ENCODE measurements around the gene ZNF785. TPM values are rescaled to one million over a fixed set of nuclear protein-coding genes. Genes with fewer than 3 reads are reported as not detected.

ZNF785 gene
- total RNA-seq, 2 donors from 2014 or later = 8.2 to 9.8 TPM

DNA sequence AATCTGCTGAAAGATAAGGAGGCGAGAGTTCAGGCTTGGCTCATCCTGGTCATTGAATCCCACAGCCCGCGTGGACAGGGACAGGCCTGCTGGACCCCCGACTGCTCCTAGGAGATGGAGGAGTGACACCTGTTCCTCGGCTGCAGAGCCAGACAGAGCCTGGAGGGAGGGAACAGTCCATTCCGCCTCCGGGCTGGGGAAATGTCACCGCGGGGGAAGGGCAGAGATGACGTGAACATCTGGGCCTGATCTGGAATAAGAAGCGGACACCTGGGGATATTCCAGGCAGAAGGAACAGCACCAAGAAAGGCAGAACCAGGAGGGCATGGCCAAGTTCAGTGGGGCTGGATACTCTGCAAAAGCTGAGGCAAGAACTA is 52.4 kb downstream of the ZNF785 start:
- ATAC-seq (no peak), DNase-seq (no peak)
- intact Hi-C loops (cut with DNase I) = no loop called here

DNA sequence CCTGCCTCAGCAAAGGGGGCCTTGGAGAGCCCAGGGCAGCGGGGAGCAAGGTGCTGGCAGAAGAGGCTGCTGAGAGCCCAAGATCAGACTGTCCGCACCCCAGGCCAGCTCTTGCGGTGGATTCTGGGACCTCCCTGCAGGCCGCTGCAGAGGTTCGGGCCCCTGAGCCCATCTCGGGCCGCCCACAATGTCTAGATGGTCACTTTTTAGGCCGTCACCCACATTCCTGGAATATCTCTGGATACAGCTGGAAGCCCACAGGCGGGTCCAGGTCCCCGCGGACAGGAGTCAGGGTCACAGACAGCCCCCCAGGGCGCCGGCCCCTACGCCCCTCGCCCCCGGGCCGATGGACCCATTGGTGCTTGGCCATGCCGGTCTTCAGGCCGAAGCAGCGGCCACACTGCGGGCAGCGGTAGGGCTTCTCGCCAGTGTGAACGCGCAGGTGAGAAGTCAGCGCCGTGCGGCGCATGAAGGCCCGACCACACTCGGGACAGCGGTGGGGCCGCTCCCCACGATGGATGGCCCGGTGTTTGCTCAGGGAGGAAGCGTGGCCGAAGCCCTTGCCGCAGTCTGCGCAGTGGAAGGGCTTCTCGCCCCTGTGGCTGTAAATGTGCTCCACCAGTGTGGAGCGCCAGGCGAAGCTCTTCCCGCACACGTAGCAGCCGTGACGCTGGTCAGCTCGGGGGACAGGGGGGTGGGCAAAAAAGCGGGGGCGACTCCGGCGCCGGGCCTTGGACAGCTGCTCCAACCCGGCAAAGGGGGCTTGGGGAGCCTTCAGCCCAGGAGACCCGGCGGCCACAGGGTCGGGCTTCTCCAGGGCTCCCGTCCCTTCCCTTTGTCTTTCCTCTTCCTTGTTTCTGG is 53.0 kb downstream of the ZNF785 start:
- DNase-seq (no peak), ATAC-seq (no peak)
- intact Hi-C loops (cut with DNase I) = no loop called here

Other genes starting within 250 kb of the ZNF785 start
- 10 to 100 TPM; 35.5 to 47.8 TPM for gene CD2BP2, start 230.4 kb downstream of the ZNF785 start, total RNA-seq
- 10 to 100 TPM; 23.4 to 30.5 TPM for gene TBC1D10B, start 215.2 kb downstream of the ZNF785 start, total RNA-seq
- gene MYL11, start 210.9 kb downstream of the ZNF785 start, total RNA-seq = not detected
- 1 to 10 TPM; 2.0 to 3.4 TPM for gene SEPTIN1, start 203.1 kb downstream of the ZNF785 start, total RNA-seq
- gene ZNF48, start 190.3 kb downstream of the ZNF785 start, total RNA-seq = 1 to 10 TPM; 5.4 to 6.4 TPM
- gene ZNF771, start 178.1 kb downstream of the ZNF785 start, total RNA-seq = 1 to 10 TPM; 5.9 to 6.2 TPM
- 10 to 100 TPM; 35.1 to 35.5 TPM for gene DCTPP1, start 155.7 kb downstream of the ZNF785 start, total RNA-seq
- 10 to 100 TPM; 32.8 to 44.7 TPM for gene SEPHS2, start 139.8 kb downstream of the ZNF785 start, total RNA-seq
- gene ITGAL, start 113.0 kb downstream of the ZNF785 start, total RNA-seq = 1 to 10 TPM; 3.3 to 3.9 TPM
- gene ZNF768, start 59.1 kb downstream of the ZNF785 start, total RNA-seq = 10 to 100 TPM; 46.4 to 55.5 TPM
- 1 to 10 TPM; 8.0 to 8.2 TPM for gene ZNF747, start 50.8 kb downstream of the ZNF785 start, total RNA-seq
- gene ZNF764, start 27.3 kb downstream of the ZNF785 start, total RNA-seq = 1 to 10 TPM; 5.7 to 8.7 TPM
- gene ZNF688, start 14.0 kb downstream of the ZNF785 start, total RNA-seq = 10 to 100 TPM in 1 of 2 donors, 1 to 10 TPM in 1; 7.9 to 12.5 TPM
- 1 to 10 TPM; 5.2 to 6.6 TPM for gene ZNF689, start 24.7 kb upstream of the ZNF785 start, total RNA-seq
- 10 to 100 TPM; 23.7 to 24.0 TPM for gene PRR14, start 65.3 kb upstream of the ZNF785 start, total RNA-seq
- gene FBRS, start 72.7 kb upstream of the ZNF785 start, total RNA-seq = 10 to 100 TPM; 29.5 to 37.2 TPM
- 10 to 100 TPM; 42.3 to 45.9 TPM for gene SRCAP, start 113.5 kb upstream of the ZNF785 start, total RNA-seq
- 10 to 100 TPM; 17.8 to 18.6 TPM for gene PHKG2, start 162.7 kb upstream of the ZNF785 start, total RNA-seq
- 1 to 10 TPM in 1 of 2 donors, under 1 TPM in 1; 0.52 to 1.1 TPM for gene CFAP119, start 176.4 kb upstream of the ZNF785 start, total RNA-seq
- 10 to 100 TPM; 41.2 to 72.1 TPM for gene RNF40, start 176.6 kb upstream of the ZNF785 start, total RNA-seq
- gene ZNF629, start 201.5 kb upstream of the ZNF785 start, total RNA-seq = 10 to 100 TPM; 16.6 to 28.3 TPM

All from left cardiac atrium (tissue), 4 donors.